ENCODE measurements around the gene CELSR1.

- TF ChIP-seq, protein P1, sequence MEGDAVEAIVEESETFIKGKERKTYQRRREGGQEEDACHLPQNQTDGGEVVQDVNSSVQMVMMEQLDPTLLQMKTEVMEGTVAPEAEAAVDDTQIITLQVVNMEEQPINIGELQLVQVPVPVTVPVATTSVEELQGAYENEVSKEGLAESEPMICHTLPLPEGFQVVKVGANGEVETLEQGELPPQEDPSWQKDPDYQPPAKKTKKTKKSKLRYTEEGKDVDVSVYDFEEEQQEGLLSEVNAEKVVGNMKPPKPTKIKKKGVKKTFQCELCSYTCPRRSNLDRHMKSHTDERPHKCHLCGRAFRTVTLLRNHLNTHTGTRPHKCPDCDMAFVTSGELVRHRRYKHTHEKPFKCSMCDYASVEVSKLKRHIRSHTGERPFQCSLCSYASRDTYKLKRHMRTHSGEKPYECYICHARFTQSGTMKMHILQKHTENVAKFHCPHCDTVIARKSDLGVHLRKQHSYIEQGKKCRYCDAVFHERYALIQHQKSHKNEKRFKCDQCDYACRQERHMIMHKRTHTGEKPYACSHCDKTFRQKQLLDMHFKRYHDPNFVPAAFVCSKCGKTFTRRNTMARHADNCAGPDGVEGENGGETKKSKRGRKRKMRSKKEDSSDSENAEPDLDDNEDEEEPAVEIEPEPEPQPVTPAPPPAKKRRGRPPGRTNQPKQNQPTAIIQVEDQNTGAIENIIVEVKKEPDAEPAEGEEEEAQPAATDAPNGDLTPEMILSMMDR (IDR thresholded peaks at IDR 0.05): no peak
- no peak for TF ChIP-seq POLR2A (IDR thresholded peaks at IDR 0.05)
These were observed 10.4 kb upstream of the CELSR1 start for GRCh38 chr22:46547883-46548244.
